GM12874 (cell line): ENCODE results near the gene WNK3.

Experiments used
- TF ChIP-seq, protein P1 (sequence below): IDR thresholded peaks from 2 replicates; pipeline ENCODE4 v1.5.1; 2011; ENCODE audit warnings: low read depth, mild to moderate bottlenecking, control low read depth, low read length, moderate library complexity; ENCODE audit not compliant: insufficient read depth

WNK3 gene

DNA sequence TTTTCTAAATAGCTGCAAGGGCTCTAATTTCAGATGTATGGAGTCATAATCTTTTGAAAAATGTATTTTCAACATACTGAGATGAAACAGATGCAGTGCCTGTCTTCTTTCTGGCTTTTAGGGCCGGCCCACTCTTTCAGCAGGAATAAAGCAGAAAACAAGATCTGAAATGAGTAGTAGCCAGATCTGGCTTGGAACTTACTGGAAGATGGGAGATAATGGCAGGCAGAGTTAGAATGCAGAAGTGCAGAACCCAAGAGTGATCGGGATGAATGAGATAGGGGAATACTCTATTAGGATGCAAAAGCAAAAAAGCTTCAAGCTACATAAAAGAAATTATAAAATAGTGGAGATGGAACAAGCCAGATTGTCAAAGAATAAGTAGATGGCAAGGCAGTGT is 173.4 kb downstream of the WNK3 start:
- TF ChIP-seq, protein P1, sequence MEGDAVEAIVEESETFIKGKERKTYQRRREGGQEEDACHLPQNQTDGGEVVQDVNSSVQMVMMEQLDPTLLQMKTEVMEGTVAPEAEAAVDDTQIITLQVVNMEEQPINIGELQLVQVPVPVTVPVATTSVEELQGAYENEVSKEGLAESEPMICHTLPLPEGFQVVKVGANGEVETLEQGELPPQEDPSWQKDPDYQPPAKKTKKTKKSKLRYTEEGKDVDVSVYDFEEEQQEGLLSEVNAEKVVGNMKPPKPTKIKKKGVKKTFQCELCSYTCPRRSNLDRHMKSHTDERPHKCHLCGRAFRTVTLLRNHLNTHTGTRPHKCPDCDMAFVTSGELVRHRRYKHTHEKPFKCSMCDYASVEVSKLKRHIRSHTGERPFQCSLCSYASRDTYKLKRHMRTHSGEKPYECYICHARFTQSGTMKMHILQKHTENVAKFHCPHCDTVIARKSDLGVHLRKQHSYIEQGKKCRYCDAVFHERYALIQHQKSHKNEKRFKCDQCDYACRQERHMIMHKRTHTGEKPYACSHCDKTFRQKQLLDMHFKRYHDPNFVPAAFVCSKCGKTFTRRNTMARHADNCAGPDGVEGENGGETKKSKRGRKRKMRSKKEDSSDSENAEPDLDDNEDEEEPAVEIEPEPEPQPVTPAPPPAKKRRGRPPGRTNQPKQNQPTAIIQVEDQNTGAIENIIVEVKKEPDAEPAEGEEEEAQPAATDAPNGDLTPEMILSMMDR, result no peak

DNA sequence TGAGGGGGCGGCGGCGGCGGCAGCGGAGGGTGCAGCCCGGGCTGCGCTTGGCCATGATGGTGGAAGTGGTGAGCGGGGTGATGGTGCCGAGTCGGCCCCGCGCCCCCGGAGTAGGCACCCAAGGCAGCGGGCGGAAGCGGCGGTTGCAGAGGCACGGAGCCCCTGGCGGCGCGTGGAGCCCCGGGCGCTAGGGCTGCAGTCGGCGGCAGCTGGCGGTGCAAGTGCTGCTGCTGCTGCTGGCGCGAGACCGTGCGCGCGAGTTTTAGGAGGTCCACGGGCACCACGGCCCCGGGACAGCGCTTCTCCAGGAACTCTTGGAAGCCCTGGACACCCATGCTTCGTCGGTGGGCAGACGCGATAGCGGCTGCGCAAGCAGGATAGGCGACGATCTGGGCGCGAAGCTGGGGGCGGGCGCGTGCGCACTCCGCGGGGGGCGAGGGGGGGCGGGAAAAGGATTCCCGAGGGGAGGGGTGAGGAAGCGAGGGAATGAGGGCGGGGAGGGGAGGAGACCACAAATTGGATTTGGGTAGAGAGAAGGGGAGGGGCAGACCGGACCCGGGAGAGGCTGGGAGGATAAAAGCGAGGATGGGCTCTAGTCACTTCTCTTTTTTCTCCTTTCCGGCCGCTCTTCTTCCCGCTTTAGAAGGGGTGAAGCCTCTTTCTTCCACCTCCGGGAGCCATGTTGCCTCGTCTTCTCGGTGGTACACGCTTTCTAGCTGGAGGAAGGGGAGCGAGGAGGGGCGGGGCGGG is 174.8 kb downstream of the WNK3 start, which contains the start of gene FAM120C:
FAM120C (minus strand) TSS at position 391 of the 750 bp plus-strand sequence; CDS start at position 335, 56 bp downstream.
- TF ChIP-seq, protein P1, result no peak

DNA sequence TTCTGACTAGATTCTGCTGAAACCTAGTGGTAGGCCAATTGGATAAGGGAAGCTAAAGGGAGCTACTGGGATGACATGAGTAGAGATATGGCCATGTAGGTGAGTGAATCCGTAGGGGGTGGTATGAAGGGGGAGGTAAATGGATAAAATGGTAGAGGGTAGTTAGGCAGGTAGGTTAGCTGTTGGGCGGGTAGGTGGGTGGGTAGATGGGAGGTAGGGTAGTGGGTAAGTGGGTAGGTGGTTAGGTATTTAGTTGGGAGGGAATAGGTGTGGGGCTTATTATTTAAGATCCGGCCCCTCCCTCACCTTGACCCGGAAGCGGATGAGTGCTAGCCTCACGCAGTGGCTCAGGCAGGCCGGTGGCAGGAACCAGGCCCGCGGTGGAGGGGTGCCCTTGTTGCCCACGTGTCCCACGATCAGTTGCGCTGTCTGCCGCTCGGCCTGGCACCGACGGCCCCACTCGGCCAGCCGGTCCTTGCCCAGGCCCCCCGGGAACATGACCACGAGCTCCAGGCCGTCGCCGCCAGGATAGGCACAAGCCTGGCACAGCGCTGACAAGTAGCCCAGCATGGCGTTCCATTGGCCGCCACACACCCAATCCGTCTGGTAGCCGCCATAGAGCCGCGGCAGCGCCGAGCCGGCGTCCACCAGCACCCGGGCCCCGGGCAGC is 175.5 kb downstream of the WNK3 start:
- TF ChIP-seq, protein P1, result no peak

DNA sequence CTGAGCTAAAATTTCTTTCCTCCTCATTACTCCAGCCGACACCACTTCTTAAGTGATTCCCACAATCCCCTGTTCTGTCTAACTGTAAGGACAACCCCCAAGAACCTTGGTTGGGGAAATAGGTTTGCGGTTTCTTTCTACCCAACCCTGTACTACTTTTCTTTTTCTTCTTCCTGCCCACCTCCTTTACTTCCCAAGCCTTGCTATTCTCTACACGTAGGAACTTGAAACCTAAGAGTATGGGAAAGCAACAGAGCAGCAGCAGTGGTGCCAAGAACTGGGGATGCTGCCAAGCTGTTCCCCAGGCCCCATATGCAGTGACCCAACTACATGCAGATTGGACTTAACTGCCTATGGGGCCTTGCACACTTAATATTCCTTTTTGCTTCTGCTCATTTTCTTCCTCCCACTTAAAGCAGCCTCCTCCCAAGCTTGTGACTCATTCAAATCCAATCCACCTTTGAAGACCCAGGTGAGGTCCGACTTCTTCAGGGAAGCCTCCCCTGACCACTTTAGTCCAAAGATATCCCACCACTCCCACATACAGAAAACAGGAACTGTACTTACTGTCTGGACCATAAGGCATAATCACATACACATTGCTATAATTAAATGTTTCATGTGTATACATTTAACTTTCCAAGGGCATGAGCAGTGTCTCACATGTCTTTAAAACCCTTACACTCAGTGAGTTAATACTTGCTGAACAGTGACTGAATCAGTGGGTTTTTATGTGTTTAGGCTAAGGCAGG is 176.5 kb downstream of the WNK3 start:
- TF ChIP-seq, protein P1, result no peak

DNA sequence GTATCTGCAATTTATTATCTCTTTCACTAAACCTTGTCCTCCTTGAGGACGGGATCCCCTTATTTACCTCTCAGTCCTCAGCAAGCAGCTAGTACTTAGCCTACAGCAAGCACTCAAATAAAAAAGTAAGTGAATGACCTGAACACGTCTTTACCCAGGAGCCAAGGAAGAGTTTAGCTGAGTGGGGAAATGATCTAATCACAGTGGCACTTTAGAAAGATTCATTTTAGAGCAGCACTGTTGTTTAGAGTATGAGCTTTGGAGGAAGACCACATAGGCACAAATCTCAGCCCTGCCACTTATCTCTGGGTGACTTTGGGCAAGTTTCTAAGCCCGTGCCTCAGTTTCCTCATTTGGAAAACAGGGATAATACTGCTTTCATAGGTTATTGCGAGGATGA is 177.4 kb downstream of the WNK3 start:
- TF ChIP-seq, protein P1, result no peak

DNA sequence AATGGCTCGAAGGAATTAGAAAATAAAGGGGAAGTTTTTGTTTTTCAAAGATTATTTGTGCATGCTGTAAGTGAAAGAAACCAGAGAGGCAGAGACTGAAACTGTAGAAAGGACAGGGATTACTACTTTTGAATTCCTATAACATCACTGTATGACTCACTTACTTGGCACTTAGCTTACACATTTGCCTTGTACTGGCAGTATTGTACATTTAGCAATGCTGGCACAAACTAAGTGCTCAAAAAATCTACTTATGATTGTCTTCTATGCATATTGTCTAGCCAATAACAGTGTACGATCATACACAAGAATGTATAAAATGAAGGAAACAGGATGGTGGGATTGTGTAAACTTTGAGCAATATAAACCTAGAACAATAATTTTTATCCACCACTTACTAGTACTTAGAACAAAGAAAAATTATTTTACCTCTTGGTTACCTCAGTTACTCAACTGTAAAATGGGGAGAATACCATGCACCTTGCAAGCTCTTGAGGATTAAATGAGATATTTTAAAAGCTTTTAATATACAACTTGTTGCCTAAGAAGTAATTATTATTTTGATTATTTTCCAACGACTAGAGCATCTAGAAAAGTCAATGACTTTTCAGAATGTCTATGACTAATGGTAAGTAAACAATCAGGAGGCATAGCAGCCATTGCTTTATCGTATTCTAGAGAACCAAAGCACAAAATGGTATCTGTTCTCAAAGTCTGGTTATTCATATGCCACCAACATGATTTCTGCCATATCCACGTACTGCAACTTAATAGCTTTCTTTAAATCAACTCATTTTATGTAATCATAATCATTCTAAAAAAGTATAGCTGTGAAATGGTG is 179.5 kb downstream of the WNK3 start:
- TF ChIP-seq, protein P1, result no peak
